GM19397 (cell line): Measurements from ENCODE around the gene NXPH2.
"Not testable (repeated sequence)": the region's sequence is repeated elsewhere in the genome, so short reads cannot be mapped to it uniquely, and the experiment has no call there.

ENCODE experiments used
- ATAC-seq: cut with Tn5 transposase; IDR thresholded peaks from one replicate; pipeline ENCODE4 v1.9.1; 2021; ENCODE audit warnings: mild to moderate bottlenecking, moderate library complexity; ENCODE audit not compliant: unreplicated experiment

The NXPH2 gene

DNA sequence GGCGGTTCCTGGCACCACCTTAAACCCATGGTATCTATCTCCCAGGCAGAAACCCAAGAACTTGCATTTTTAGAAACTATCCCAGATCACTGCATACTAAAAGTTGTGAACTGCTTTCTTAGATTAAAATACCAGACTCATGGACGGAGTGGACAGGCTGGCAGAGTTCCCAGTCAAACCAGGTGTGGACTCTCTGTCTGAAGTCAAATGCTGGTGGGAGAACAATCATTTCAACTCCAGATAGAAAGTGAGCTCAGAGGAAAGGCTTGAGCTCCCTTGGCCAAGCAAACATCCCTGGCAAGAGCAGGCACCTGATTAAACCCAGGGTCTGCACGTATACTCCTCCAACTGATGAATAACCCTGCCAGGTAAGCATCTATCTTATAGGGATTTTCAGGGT, 19.5 kb downstream of the NXPH2 start:
- ATAC-seq = no peak

DNA sequence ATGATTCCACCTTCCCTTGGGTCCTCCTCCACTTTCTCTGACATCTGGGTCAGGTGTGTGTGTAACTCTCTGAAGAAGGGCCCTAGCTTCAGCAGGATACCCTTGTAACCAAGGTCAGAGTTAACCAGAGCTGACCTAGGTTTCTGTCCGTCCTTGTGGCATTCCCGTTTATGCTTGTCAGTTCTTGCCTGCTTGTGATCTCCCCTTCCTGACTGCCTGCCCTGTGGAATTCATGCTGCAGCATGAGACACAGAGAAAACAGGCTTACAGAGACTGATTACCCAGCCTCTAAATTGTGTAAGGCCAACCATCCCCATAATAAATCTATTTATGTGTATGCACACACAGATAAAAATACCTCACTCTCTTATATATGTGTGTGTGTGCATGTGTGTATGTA, 22.8 kb downstream of the NXPH2 start:
- ATAC-seq = no peak

DNA sequence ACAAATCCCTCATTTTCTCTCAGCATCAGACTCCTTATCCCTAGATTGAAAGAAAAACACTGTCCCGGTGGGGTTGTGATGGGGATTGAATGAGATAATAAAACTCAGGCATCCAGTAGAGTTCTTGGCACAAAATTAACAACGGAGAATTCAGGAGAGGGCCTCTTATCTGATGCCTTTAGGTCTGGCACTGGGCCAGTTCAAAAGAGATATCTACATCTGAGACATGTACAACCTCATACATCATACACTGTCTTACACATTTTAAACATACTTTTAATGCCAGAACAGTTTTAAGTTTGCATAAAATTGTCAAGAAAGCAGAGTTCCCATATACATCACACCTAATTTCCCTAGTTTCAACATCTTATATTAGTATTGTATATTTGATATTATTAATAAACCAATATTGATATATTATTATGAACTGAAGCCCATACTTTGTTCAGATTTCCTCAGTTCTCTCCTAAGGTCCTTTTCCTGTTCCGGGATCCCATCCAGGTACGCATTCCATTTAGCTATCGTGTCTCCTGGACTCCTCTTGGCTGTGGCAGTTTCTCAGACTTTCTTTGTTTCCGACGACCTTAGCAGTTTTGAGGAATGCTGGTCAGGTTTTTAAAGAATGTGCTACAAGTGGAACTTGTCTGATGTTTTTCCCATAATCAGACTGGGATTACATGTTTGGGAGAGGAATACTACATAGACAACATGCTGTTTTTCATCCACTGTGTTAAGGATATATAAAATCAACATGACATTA, 27.8 kb downstream of the NXPH2 start:
- no peak for ATAC-seq

DNA sequence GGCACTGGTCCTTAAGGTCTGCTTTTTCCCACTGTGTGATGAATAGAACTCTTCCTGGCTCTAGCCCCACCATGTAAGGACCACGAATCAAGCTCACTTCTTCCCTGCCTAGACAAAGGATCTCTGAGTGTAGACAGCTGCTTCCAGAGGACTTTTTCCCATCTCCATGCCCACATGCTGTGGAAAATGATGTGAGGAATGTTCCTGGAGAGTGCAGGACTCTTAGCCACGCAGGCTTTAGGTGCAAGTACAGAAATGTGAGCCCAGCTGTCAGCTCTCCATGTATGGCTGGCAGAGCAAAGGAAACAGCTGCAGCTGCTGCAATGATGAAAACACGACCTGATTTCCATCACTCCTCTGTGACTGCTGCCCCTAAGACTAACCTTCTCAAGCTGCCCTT, 35.5 kb downstream of the NXPH2 start:
- no peak for ATAC-seq

DNA sequence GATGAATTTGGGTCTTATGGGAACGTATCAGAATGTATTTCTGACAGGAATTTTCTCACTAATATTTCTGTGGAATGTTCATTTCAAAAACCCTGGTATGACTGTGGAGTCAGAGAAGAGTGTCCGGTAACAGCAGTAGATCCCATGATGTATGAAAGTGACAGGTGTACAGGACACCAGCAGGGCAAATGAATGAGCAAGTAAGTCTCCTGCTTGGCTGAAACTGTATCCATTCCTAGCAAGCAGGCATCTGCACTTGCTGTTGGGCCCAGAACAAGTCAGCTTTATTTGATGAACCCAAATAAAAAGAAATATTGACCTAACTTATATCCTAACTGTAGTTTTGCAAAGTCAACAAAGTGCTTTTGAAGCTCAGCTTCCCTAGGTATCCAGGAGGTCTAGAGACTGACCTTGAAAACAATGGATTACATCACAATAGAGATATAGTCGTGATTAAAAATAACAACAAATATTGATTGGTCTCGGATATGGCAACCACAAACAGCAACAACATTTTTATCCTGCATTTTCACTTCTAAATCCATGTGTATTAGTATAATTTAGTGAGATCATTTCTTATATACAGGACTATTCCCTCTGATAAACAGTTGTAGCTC, 37.6 kb downstream of the NXPH2 start:
- ATAC-seq = no peak

DNA sequence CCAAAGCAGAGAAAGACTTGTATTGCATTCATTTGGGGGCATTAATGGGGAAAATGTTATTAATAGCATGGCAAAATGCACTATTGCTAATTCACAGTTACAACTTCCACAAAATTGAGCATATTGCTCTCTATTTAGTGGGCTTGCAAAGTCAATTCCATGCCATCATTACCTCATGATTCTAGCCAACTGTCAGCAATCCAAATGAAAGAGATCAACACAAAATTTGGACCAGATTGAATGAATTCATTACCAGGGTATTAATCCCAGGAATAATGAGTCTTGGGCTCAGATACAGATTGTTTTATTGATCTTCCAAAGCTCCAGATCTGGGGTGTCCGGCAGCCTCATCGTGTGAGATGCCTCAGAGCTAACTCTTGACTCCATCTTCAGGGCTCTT, 38.3 kb downstream of the NXPH2 start:
- ATAC-seq = no peak

DNA sequence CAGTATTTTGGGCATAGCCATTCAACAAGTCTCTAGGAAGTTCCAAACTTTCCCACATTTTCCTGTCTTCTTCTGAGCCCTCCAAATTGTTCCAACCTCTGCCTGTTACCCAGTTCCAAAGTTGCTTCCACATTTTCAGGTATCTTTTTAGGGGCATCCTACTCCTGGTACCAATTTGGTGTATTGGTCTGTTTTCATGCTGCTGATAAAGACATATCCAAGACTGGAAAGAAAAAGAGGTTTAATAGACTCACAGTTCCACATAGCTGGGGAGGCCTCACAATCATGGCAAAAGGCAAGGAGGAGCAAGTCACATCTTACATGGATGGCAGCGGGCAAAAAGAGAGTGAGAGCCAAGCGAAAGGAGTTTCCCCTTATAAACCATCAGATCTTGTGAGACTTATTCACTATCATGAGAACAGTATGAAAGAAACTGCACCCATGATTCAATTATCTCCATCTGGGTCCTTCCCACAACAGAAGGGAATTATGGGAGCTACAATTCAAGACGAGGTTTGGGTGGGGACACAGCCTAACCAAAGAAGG, 43.1 kb downstream of the NXPH2 start:
- ATAC-seq = not testable (repeated sequence)

DNA sequence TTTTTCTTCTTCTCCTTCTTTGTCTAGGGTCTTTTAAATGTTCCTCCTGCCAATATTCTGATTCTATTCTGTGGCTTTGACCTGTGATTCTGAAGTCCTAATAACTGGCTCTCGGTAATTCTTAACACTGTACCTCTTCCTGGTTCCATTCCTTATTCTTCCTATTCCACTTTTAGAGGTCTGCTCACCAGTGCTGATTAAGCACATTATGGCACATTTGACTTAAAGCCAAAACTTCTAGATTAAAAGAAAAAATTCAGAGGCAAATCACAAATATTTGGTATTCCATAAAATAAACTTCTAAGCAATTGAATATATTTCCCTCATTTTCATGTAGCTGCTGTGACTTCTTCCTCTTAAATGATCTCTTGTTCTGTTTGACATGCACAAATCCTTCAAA, 47.5 kb downstream of the NXPH2 start:
- ATAC-seq = no peak

DNA sequence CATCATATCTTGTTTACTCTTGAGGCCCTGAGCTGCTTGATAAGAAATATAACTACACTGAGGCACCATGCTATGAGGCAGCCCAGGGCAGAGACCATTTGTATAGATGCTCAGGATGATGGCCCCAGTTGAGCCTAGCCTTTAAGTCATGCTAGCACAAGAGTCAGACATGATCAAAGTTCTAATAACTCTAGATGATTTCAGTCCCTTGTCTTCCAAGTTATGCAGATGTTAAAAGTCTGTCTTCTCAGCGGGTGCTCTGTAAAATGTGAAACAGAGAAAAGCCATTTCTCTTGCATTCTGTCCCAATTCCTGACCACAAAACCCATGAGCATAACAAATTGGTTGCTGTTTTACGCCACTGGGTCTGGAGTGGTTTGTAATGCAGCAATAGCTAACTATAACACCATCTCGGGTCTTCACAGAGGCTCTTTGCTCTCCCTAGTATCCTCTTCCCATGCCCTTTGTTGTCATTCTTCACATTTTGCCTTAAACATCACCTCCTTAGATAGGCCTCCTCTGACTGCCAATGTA, 49.6 kb downstream of the NXPH2 start:
- peak; percentile 88 for ATAC-seq

DNA sequence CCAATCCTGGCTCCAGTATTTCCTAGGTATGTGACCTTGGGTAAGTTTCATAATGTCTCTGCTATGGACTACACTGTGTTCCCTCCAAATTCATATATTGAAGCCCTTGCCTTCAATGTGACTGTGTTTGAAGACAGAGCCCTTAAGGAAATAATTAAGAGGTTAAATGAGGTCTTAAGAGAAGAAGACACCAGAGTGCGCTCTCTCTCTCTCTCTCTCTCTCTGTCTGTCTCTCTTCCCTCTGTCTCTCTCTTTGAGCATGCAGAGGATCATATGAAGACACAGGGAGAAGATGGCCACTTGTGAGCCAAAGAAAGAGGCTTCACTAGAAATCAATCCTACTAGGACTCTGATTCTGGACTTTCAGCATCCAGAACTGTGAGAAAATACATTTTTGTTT, 52.2 kb downstream of the NXPH2 start:
- ATAC-seq = no peak

DNA sequence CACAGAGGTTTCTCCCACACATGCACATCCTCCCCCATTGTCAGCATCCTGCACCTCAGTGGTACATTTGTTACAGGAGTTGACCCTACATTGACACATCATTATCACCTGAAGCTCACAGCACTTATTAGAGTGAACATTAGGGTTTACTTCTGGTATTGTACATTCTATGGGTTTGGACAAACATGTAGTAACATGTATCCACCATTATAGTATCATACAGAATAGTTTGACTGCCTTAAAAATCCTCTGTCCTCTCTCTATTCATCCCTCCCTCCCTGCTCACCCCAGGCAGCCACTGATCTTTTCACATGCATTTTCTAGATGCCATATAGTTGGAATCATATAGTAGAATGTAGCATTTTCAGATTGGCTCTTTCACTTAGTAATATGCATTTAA, 53.5 kb downstream of the NXPH2 start:
- no peak for ATAC-seq

DNA sequence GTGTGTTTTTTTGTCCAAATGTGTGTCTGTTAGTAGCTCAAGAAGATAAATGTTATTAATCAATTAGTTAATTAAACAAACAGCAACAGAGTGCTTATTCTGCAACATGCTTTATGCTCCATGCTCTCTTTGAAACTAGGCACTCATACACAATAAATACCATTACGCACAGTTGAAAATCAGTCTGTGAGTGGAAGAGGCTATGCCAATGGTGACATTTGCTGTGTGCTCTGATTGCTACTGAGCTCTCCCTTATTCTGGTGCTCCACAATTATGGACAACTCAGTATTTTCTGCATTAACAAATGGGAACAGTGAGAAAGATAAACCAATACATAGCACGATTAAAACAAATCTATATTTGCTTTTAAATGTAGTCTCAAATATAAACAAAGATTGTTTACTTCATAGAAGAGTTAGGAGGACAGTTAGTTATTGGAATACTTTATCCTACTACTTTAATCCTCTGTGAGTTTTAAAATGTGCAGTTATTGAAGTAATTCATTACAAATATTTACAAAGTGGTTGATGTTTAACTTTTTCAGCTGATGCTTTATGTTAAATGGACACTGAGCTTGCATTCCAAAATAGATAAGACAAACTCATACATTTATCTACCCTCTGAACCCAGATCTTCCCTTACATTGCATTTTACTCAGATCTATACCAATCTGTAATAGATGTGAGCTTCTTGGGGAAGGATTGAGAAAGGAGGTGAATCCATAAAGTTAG, 55.3 kb downstream of the NXPH2 start:
- ATAC-seq = no peak

DNA sequence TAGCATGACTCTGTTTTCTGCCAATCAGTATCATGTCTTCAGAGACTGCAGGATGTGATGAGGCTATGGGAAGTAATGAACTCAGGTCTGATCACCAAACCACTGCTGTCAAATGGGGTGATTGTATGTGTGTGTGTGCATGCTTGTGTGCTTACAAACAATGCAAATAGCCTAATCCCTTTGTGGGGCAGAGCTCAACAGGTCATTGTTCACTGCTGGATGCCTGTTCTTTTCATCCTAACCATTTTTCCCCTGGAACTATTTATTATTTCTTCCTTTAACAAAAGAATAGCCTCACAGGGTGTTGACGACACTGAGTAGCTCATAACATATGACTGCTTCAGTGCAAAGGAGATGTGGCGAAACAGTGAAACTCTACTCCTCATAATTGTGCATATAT, 55.9 kb downstream of the NXPH2 start:
- no peak for ATAC-seq

DNA sequence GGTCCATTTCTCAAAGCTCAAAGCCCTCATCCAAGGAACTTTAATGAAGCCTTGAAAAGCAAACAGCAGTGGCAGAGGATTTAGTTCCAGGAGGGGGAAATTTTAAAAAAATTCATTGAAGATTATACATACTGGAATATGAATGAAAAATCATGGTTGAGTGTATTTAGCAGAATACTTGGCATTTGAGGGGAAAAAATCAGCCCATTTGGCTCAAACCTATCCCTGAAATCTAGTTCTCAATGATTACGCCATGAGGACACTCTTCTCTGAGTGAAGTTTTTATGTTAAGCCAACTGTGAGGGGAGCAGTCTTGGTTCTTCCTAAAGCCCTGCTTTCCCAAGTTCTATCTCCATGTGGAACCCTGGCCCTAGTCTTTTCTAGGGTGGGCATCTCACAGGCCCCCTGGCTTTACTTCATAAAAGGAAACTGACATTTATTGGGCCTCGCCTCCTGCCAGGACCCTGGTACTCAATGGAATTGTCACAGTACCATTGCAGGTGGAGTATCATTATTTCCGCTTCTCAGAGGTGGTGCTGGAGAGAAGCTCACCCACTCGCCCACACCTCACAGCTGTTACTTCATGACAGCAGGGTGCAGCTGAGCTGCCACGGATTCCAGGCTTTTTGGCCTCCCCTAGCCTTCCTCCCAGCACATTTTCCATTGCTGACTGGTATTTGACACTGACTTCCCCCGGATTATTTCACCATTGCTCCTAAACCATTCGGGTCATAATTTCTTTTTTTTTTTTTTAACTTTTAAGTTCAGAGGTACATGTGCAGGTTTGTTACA, 56.8 kb downstream of the NXPH2 start:
- no peak for ATAC-seq

DNA sequence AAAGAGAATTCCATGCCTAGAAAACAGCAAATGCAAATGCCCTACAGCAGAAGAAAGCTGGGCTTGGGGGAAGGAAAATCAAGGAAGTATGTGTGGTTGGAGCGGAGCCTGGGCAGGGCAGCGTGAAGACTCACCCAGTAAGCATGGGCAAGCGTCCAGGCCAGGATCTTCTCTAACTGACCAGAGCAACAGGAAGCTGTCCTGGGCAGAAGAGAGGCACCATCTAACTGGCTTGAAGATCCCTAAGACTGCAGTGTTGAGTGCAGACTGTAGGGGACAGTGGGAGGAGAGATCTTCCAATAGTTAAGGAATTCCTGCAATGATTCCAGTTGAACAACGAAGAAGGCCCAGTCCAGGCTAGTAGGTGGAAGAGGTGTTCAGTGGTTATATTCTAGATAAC, 57.9 kb downstream of the NXPH2 start:
- ATAC-seq = no peak

DNA sequence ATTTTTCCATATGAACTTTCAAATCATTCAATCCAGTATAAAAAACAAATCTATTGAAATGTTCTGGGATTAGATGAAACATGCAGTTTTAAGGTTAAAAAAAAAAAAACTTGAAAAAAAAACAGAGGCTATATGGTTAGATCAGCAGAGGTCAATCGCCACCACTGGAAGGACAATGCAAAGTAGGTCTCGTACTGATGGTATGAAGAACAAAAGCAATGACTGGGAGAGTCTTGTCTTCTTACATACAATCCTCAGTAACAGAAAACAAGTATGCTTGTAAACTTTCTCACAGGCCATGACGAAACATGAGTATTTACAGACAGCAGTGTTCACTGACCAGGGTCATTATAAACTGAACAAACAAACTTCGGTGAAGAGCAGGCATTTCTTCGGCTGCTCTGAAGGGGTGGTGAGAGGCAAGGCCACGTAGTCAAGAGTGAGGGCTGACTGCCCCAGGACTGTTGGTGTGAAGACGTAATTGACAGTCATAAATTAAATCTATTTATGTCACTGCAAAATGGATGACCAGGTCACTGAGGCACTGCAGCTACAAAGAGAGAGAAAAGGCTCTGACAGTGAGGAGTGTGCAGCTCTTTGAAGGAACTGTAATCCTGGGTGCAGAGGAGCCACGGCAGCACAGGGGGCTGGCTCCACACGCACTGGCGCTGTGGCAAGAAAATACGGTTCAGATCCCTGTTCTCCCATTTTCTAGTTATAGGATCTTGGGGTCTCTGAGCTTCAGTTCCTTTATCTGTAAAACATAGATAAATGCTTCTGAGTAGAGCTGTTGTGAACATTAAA, 60.0 kb downstream of the NXPH2 start:
- ATAC-seq = no peak

DNA sequence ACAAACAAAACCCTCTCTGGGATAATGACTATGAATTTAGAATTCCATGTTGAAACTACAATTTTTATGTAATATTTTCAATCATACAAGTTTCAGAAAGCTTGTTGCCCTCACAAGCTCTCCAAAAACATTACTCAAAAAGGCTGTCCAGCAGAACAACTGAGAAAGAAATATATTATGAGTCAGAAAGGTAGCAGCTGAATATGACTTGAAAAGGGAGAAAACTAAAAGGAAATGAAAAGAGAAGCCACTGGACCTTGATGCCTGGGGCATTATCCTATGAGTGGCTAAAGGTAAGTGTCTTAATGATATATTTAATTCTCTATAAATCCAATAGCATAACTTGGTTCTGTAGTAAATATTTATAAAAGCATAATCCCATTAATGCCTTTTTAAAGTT, 61.8 kb downstream of the NXPH2 start:
- ATAC-seq = no peak

DNA sequence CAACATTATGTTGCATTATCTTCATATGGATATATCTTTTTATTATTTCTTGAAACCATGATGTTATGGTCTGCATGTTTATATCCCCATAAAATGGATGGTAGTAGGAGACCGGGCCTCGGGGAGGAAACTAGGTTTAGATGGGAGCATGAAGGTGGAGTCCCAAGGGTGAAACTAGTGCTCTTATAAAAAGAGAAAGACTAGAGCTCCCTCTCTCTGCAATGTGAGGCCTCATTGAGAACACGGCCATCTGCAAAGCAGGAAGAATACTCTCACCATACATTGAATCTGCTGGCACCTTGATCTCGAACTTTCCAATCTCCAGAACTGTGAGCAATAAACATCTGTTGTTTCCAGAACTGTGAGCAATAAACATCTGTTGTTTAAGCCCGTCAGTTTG, 64.0 kb downstream of the NXPH2 start:
- ATAC-seq = no peak

DNA sequence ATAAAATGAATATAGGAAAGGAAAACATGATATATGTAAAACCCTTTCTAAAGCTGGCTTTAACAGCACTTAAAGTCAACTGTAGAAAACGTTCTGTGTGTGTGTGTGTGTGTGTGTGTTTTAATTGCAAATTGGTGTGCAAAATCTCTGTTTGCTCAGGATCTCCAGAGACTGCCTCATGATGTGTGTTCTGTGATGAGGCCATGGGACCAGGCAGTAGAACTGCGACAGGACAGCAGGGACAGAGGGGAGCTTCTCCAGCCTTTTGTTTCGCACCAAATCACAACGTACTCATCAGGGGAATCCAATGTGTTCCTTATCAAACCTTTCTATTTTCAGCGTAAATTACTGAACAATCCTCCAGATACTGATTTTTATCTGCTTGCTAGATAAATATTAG, 66.7 kb downstream of the NXPH2 start:
- ATAC-seq = no peak

DNA sequence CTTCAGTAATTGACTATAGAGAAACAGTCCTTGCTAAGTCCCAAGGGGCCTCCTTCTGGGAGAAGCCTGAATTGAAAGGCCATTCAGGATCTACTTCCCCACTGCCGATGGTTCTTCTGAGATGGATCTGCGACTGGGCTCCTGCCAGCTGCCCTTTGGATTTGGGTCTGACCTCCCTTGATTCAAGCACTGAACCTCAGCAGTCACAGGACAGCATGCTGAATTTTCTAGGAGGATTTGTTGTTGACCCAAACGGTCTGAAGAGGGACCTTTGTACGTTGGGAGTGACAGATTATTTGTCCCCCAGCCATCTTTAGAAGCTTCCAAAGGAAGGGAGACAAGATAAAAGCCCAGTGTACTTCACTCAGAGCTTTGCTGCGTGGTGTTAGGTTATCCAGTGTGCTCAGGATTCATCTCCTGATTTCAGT, 67.1 kb downstream of the NXPH2 start:
- ATAC-seq = no peak
